AG04449 (cell line): ENCODE data around the gene ADAP1.
"Not testable (repeated sequence)": the region's sequence is repeated elsewhere in the genome, so short reads cannot be mapped to it uniquely, and the experiment has no call there.

ENCODE experiments used
- CTCF ChIA-PET: fragments of 350-600 bp; formaldehyde crosslinking; extraction: SDS; loops from one replicate; lab custom pipeline; 2021; ENCODE audit warnings: antibody characterized with exemption; lab: Yijun Ruan, JAX
- POLR2A ChIA-PET: fragments of 400-600, 350-600 bp; formaldehyde crosslinking; extraction: SDS; loops from one replicate; lab custom pipeline; 2020; ENCODE audit warnings: antibody characterized with exemption, inconsistent platforms; lab: Yijun Ruan, JAX
- DNase-seq: peaks from one replicate; pipeline ENCODE4 v3.0.0-alpha.2; 2010; ENCODE audit warnings: low read depth, low spot score
- H3K4me3 ChIP-seq: 2 replicates; pipeline ENCODE4 v1.5.1; 2011; ENCODE audit warnings: low read depth, mild to moderate bottlenecking, control low read depth, low read length
- TF ChIP-seq, protein P1 (sequence below): IDR thresholded peaks from one replicate; pipeline ENCODE4 v1.5.1; 2011; ENCODE audit warnings: mild to moderate bottlenecking, moderate library complexity, low read length, control low read depth, inconsistent platforms; ENCODE audit not compliant: insufficient read depth; ENCODE audit errors: missing control alignments

ADAP1 gene

GRCh38 chr7:910441-910861 is 44.0 kb downstream of the ADAP1 start:
- ChIA-PET POLR2A (no interaction called here), CTCF (interaction anchor here (1.0 to 2.0 kb wide), 7 partner anchors 15 to 267 kb away, joined by 3 to 13 read pairs (median 4); no protein-coding TSS in a partner anchor)
- TF ChIP-seq, protein P1, sequence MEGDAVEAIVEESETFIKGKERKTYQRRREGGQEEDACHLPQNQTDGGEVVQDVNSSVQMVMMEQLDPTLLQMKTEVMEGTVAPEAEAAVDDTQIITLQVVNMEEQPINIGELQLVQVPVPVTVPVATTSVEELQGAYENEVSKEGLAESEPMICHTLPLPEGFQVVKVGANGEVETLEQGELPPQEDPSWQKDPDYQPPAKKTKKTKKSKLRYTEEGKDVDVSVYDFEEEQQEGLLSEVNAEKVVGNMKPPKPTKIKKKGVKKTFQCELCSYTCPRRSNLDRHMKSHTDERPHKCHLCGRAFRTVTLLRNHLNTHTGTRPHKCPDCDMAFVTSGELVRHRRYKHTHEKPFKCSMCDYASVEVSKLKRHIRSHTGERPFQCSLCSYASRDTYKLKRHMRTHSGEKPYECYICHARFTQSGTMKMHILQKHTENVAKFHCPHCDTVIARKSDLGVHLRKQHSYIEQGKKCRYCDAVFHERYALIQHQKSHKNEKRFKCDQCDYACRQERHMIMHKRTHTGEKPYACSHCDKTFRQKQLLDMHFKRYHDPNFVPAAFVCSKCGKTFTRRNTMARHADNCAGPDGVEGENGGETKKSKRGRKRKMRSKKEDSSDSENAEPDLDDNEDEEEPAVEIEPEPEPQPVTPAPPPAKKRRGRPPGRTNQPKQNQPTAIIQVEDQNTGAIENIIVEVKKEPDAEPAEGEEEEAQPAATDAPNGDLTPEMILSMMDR: no peak
- H3K4me3 ChIP-seq: no peak overlapping the region
- no peak for DNase-seq

- TF ChIP-seq, protein P1: no peak
- CTCF ChIA-PET: interaction anchor here (0.6 to 3.0 kb wide), 14 partner anchors 15 to 268 kb away, joined by 3 to 16 read pairs (median 4); partner anchors contain the start of genes COX19 and GET4
- no peak for DNase-seq
- H3K4me3 ChIP-seq: peak overlapping the region; percentile 36
- POLR2A ChIA-PET: no interaction called here
These were observed 44.8 kb downstream of the ADAP1 start for GRCh38 chr7:909358-910329.

DNA sequence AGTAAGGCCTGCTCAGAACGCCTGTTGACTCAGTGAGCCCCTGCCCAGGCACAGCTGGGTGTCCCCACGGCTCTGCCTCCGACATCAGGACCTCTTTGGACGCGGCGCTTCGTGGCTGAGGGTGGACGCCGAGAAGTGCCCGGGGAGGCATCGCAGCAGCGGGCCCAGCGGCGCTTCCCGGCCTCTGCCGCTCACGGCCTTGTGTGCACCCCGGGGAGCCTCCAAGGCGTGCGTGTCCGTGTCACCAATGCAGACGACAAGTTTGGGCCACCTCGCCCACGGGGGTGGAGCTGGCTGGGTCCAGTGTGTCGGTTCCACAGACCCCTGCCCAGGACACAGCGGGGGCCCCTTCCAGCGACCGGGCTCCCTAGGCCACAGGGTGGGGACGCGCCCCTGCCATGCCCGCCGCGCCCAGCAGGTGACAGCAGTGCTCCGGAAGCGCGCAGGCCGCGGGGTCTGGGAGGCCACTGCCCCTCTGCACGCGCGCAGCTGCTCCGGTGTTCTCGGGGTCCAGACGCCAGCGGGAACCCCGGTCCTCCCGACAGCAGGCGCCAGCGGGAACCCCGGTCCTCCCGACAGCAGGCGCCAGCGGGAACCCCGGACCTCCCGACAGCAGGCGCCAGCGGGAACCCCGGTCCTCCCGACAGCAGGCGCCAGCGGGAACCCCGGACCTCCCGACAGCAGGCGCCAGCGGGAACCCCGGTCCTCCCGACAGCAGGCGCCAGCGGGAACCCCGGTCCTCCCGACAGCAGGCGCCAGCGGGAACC is 45.7 kb downstream of the ADAP1 start:
- peak overlapping the region; percentile 41 for H3K4me3 ChIP-seq
- DNase-seq, POLR2A ChIA-PET: not testable (repeated sequence)
- CTCF ChIA-PET: interaction anchor here (0.7 to 3.0 kb wide), 8 partner anchors 22 to 277 kb away, joined by 3 to 16 read pairs (median 4); partner anchors contain the start of gene GET4
- TF ChIP-seq, protein P1: peak; percentile 99

DNA sequence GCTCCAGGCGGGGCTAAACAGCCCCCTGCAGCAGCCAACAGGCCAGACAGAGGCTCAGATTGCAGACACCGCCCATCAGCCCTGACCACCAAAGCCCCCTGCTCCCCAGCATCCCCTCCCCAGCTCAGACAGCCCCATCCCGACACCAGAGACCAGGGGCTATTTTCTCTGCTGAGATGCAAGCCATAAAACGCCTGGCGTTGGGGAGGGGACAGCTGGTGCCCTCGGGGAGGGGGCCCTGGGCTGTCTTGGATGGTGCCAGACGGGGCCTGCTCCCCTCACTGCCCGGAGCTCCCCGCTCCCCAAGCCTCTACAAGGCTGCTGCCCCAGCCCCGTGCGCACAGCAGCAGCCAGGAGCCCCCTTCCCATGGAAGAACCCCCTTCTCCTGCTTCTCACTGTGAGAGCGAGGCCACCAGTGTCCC is 46.3 kb downstream of the ADAP1 start:
- POLR2A ChIA-PET: no interaction called here
- TF ChIP-seq, protein P1: no peak
- CTCF ChIA-PET: interaction anchor here (1.2 to 3.0 kb wide), 6 partner anchors 23 to 278 kb away, joined by 3 to 16 read pairs (median 5); no protein-coding TSS in a partner anchor
- no peak overlapping the region for H3K4me3 ChIP-seq
- DNase-seq: no peak

DNA sequence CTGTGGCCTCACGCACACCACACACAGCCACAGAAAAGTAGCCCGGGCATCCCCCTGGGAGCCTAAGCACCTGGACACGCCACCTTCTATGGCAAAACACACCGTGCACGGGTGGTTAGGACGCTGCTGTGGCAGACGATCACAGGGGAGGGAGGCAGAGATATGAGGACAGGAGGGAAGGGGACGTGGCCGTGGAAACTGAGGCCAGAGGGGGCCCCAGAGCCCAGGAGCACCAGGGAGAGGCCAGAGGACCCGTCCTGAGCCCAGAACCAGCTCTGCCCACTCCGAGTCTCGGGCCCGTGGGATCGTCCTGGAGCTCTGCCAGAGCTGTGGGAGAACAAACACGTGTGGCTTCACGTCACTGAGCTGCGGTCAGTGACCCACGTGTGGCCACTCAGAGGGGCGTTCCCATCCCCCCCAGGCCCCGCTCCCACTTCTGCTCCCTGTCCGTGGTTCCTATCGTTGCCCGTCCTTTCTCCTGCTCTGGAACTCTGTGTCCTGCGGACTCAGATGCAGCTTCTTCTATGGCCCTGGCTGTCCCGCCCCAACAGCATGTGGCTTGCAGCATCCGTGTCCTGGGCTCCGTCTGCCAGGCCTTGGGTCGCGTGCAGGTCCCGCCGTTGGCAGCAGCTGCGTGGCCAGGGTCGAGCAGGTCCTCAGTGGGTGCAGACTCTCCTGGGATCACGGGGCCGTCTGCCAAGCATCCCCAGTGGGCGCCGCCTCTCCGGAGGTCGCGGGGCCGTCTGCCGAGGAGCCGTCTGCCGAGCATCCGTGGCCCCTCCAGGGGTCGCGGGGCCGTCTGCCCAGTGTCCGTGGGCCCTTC is 47.1 kb downstream of the ADAP1 start:
- ChIA-PET POLR2A (no interaction called here), CTCF (interaction anchor here (1.1 to 3.0 kb wide), 6 partner anchors 10 to 279 kb away, joined by 3 to 16 read pairs (median 5); no protein-coding TSS in a partner anchor)
- TF ChIP-seq, protein P1: no peak
- no peak for DNase-seq
- H3K4me3 ChIP-seq: no peak overlapping the region
